Neutrophil (primary cell): ENCODE data around the gene CHIC2.

Source experiments
- H3K27ac ChIP-seq: fragments of 200-600 bp; sonication (generic); 2 replicates; pipeline ENCODE4 v1.5.1; 2016; ENCODE audit warnings: mild to moderate bottlenecking, moderate library complexity
- H3K27me3 ChIP-seq: fragments of 200-600 bp; sonication (generic); 2 replicates; pipeline ENCODE4 v1.6.0; 2016; ENCODE audit warnings: mild to moderate bottlenecking
- H3K36me3 ChIP-seq: fragments of 200-600 bp; sonication (generic); 2 replicates; pipeline ENCODE4 v1.5.1; 2017
- H3K4me1 ChIP-seq, 2 experiments: fragments of 200-600 bp in 1 of 2; sonication (generic) in 1 of 2; 1 replicate in 1 of 2; 2 replicates in 1 of 2; pipeline versions ENCODE4 v1.5.1 to v1.6.1; 2013 to 2016; ENCODE audit warnings: low read depth in 1 of 2, low read length in 1 of 2, mild to moderate bottlenecking in 1 of 2, moderate library complexity in 1 of 2; ENCODE audit not compliant: control insufficient read depth in 1 of 2, insufficient read depth in 1 of 2
- H3K4me3 ChIP-seq, 2 experiments: fragments of 200-600 bp in 1 of 2; sonication (generic) in 1 of 2; 1 replicate in 1 of 2; 2 replicates in 1 of 2; pipeline ENCODE4 v1.5.1; 2013 to 2016; ENCODE audit warnings: low read depth in 1 of 2, low read length in 1 of 2, mild to moderate bottlenecking in 1 of 2, moderate library complexity in 1 of 2
- H3K9me3 ChIP-seq: fragments of 200-600 bp; sonication (generic); 2 replicates; pipeline ENCODE4 v1.5.1; 2016
- TF ChIP-seq, protein P1 (sequence below): fragments of 200-600 bp; sonication (generic); IDR thresholded peaks from 2 replicates; pipeline ENCODE4 v1.5.1; 2016; ENCODE audit warnings: antibody characterized with exemption

CHIC2 gene

DNA sequence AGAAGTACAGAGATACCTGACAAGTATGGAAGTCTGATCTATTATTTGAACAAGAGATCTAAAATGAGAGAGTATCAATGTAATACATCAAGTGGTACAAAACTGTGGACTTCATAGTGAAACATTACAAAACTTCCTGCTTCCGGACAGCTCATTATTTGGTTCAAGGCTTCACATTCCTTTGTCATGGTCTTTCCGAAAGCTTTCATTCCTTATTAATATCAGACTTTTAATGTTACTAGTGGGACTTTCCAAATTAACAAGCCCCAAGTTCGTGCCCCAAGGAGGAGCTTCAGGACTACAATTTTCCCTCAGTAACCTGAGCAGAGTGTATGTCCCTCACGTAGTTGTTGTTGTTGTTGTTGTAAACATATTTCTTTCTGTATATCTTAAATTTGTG is 1.2 kb downstream of the CHIC2 start:
- H3K4me1 ChIP-seq: peaks cover 29 to 47% of the 10 kb centered on the region in 2 experiments
- H3K27ac ChIP-seq: peak overlapping the region; percentile 94
- H3K9me3 ChIP-seq: no peaks in the 10 kb centered on the region
- peak overlapping the region; percentile 73 to 89 for H3K4me3 ChIP-seq
- H3K27me3 ChIP-seq: no peaks in the 10 kb centered on the region
- H3K36me3 ChIP-seq: no peaks in the 10 kb centered on the region
- TF ChIP-seq, protein P1, sequence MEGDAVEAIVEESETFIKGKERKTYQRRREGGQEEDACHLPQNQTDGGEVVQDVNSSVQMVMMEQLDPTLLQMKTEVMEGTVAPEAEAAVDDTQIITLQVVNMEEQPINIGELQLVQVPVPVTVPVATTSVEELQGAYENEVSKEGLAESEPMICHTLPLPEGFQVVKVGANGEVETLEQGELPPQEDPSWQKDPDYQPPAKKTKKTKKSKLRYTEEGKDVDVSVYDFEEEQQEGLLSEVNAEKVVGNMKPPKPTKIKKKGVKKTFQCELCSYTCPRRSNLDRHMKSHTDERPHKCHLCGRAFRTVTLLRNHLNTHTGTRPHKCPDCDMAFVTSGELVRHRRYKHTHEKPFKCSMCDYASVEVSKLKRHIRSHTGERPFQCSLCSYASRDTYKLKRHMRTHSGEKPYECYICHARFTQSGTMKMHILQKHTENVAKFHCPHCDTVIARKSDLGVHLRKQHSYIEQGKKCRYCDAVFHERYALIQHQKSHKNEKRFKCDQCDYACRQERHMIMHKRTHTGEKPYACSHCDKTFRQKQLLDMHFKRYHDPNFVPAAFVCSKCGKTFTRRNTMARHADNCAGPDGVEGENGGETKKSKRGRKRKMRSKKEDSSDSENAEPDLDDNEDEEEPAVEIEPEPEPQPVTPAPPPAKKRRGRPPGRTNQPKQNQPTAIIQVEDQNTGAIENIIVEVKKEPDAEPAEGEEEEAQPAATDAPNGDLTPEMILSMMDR: no peak

DNA sequence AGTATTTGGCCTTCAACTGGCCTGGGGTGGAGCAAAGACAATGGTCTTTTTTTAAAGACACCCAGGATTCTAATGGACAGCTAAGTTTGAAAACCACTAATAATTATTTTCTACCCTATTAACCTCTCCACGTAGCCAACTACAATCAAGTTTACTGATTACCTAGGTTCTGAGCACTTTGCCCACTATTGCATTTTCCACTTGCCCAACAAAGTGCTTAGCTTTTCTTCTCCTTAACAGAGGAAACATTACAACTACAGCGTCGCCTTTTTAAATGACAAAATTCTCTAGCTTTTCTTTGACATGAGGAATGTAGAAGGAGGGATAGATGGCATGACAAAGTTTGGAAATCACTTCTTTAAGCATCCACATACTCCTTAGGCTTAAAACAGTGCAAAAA is 2.0 kb downstream of the CHIC2 start:
- TF ChIP-seq, protein P1: no peak
- H3K4me1 ChIP-seq: peaks cover 29 to 53% of the 10 kb centered on the region in 2 experiments
- H3K4me3 ChIP-seq: peak overlapping the region; percentile 73 to 89
- H3K36me3 ChIP-seq: no peaks in the 10 kb centered on the region
- no peaks in the 10 kb centered on the region for H3K27me3 ChIP-seq
- no peaks in the 10 kb centered on the region for H3K9me3 ChIP-seq
- peak overlapping the region; percentile 94 for H3K27ac ChIP-seq

DNA sequence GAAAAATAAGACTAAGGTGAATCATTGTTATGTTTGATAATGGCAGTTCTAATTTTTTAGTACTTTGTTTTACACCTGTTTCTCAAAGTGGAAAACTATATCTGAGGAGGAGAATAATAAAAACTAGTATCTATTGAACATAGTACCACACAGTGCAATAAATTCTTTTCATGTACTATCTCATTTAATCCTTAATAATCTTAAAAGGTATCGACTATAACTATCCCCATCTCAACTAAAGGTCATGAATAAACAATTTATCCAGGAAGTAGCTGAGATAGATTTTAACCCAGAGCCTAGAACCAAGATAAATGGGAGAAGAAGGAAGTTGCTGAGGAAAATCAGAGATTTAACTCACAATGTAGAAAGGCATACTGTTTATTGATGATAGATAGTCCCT is 2.5 kb downstream of the CHIC2 start:
- peaks cover 29 to 58% of the 10 kb centered on the region in 2 experiments for H3K4me1 ChIP-seq
- peak overlapping the region; percentile 4 to 89 for H3K4me3 ChIP-seq
- peak overlapping the region; percentile 94 for H3K27ac ChIP-seq
- H3K9me3 ChIP-seq: no peaks in the 10 kb centered on the region
- H3K27me3 ChIP-seq: no peaks in the 10 kb centered on the region
- TF ChIP-seq, protein P1: no peak
- no peaks in the 10 kb centered on the region for H3K36me3 ChIP-seq

DNA sequence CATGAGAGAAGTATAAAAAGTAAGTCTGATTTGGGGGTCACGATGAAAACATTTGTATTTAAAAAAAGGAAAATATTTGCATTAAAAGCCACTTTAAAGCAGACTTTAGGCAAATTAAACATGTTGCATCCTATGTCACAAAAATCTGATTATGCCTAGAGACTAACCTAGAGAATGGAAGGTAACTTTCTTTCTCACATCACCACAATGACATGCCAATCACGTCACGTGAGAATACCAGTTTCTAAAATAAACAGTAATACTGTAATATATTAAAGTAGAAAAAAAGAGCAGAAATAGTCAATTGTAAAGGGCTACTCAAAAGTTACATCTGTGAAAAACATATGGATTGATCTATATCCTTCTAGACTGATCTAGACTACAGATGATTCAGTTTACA is 3.3 kb downstream of the CHIC2 start:
- H3K4me3 ChIP-seq: peak overlapping the region in 1 of 2 experiments; percentile 89
- no peaks in the 10 kb centered on the region for H3K27me3 ChIP-seq
- no peaks in the 10 kb centered on the region for H3K9me3 ChIP-seq
- TF ChIP-seq, protein P1: no peak
- peaks cover 29 to 62% of the 10 kb centered on the region in 2 experiments for H3K4me1 ChIP-seq
- no peak overlapping the region for H3K27ac ChIP-seq
- H3K36me3 ChIP-seq: no peaks in the 10 kb centered on the region

DNA sequence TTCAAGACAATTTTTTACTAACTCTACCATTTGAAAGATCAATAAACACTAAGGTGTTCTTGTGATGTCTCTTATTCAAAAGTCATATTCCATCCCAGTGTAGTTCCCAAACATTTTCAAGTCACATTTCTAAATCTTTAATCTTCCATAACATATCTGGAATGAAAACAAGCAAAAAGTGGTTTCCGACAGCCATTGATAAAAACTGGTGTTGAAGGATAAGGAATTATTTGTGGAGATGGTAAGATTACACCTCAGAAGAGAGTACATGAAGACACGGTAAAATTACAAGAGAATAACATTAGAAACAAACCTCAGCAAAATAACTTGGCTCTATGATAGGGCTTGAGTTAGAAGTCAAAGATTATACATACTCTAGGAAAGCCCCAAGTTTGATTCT is 4.3 kb downstream of the CHIC2 start:
- Histone ChIP-seq H3K4me3 (no peak overlapping the region), H3K36me3 (no peaks in the 10 kb centered on the region), H3K27me3 (no peaks in the 10 kb centered on the region), H3K4me1 (peaks cover 27 to 61% of the 10 kb centered on the region in 2 experiments), H3K27ac (peak overlapping the region; percentile 38), H3K9me3 (no peaks in the 10 kb centered on the region)
- TF ChIP-seq, protein P1: no peak

DNA sequence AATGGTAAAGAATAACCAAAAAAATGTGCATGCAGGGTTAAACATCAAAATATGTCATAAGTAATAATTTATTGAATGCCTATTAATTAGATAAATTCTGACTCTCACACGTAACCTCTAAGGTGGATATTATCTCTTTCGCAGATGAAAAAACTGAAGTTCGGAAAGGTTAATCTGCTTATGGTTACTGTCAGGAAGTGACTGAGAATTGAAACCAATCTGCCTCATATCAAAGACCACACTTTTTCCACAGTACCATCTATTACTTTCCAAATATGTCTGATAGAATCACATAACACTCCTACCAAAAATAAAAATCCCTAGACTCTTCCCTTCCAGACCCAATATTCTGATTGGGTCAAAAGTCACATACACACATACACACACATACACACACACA is 6.2 kb downstream of the CHIC2 start:
- Histone ChIP-seq H3K4me3 (no peak overlapping the region), H3K27me3 (no peaks in the 10 kb centered on the region), H3K4me1 (peaks cover 23 to 57% of the 10 kb centered on the region in 2 experiments), H3K9me3 (no peaks in the 10 kb centered on the region), H3K36me3 (no peaks in the 10 kb centered on the region), H3K27ac (no peak overlapping the region)
- TF ChIP-seq, protein P1: no peak
